Activated CD8-positive, alpha-beta memory T cell treated with anti-CD3 and anti-CD28 coated beads, Interleukin-2, amount 50 U/mL, for 24 hours (primary cell): ENCODE data around the gene TBC1D3C.
"Not testable (repeated sequence)": the region's sequence is repeated elsewhere in the genome, so short reads cannot be mapped to it uniquely, and the experiment has no call there.

Experiments used
- DNase-seq: peaks from one replicate; pipeline ENCODE4 v3.0.0-alpha.2; 2020; ENCODE audit errors: extremely low read depth

The TBC1D3C gene

GRCh38 chr17:38068534-38068933 lies at the start of gene TBC1D3C:
Gene TBC1D3C, minus strand, starts transcription at chr17:38068634. Its CDS starts 1,568 bp downstream, at chr17:38067066.
- not testable (repeated sequence) for DNase-seq

- not testable (repeated sequence) for DNase-seq
Observed at GRCh38 chr17:38099262-38099661, 30.8 kb upstream of the TBC1D3C start.

GRCh38 chr17:38094059-38094694 lies 25.7 kb upstream of the TBC1D3C start:
- DNase-seq, result not testable (repeated sequence)

GRCh38 chr17:38088120-38088519 lies 19.7 kb upstream of the TBC1D3C start:
- DNase-seq, result not testable (repeated sequence)

- not testable (repeated sequence) for DNase-seq
Observed at GRCh38 chr17:38087344-38087743, 18.9 kb upstream of the TBC1D3C start.
